PFSK-1 (cell line): ENCODE measurements around the gene ADAT3.

ENCODE experiments used
- FOXP2 ChIP-seq: optimal IDR thresholded peaks from 2 replicates; pipeline ENCODE3; 2011; ENCODE audit warnings: borderline replicate concordance, control low read depth, inconsistent platforms; ENCODE audit not compliant: insufficient read depth; ENCODE audit errors: extremely low read length, extremely low read depth
- POLR2AphosphoS5 ChIP-seq: IDR thresholded peaks from 2 replicates; pipeline ENCODE4 v1.6.1; 2012; ENCODE audit warnings: low read depth, mild to moderate bottlenecking, control low read depth, low read length, moderate library complexity
- REST ChIP-seq, 2 experiments: IDR thresholded peaks; 2 replicates each; pipeline versions ENCODE4 v1.6.1 to v1.8.0; 2011 to 2012; ENCODE audit warnings: low read depth in 2 of 2, low read length in 2 of 2, control low read depth in 1 of 2, inconsistent platforms in 1 of 2, mild to moderate bottlenecking in 1 of 2, moderate library complexity in 1 of 2; ENCODE audit not compliant: insufficient read depth in 1 of 2
- SIN3A ChIP-seq: IDR thresholded peaks from 2 replicates; pipeline ENCODE4 v1.6.1; 2012; ENCODE audit warnings: mild to moderate bottlenecking, low read length, moderate library complexity, borderline replicate concordance; ENCODE audit not compliant: insufficient read depth
- TAF1 ChIP-seq: IDR thresholded peaks from 2 replicates; pipeline ENCODE4 v1.6.1; 2012; ENCODE audit warnings: low read length, control low read depth, borderline replicate concordance; ENCODE audit not compliant: insufficient read depth

The ADAT3 gene

GRCh38 chr19:1935484-1936208 lies 30.4 kb downstream of the ADAT3 start:
- TF ChIP-seq SIN3A (no peak), REST (IDR thresholded peaks at IDR 0.05; ENCODE audit: insufficient read depth in 1 of 2, low read depth in 2 of 2, low read length in 2 of 2) (no peak), TAF1 (0 out of 2 replicates have a peak, but pooled peaks have one; percentile 33), POLR2AphosphoS5 (no peak), FOXP2 (peak; percentile 65)

- no peak for TF ChIP-seq POLR2AphosphoS5
- no peak for TF ChIP-seq REST (IDR thresholded peaks at IDR 0.05; ENCODE audit: insufficient read depth in 1 of 2, low read depth in 2 of 2, low read length in 2 of 2)
- no peak for TF ChIP-seq FOXP2
- no peak for TF ChIP-seq TAF1
- no peak for TF ChIP-seq SIN3A
Measured at GRCh38 chr19:1936430-1936829, 31.2 kb downstream of the ADAT3 start.

- TF ChIP-seq TAF1 (no peak), REST (IDR thresholded peaks at IDR 0.05; ENCODE audit: insufficient read depth in 1 of 2, low read depth in 2 of 2, low read length in 2 of 2) (no peak), POLR2AphosphoS5 (no peak)
Measured at GRCh38 chr19:1936916-1937610, 31.9 kb downstream of the ADAT3 start.

- TF ChIP-seq FOXP2 = no peak
- no peak for TF ChIP-seq SIN3A
- TF ChIP-seq REST (IDR thresholded peaks at IDR 0.05; ENCODE audit: insufficient read depth in 1 of 2, low read depth in 2 of 2, low read length in 2 of 2) = no peak
- no peak for TF ChIP-seq POLR2AphosphoS5
- TF ChIP-seq TAF1 = no peak
Measured at GRCh38 chr19:1938071-1938470, 32.9 kb downstream of the ADAT3 start.
